Fibroblast of the aortic adventitia (primary cell): Measurements from ENCODE around the gene ZMYND8. TPM values are rescaled to one million over a fixed set of nuclear protein-coding genes. Genes with fewer than 3 reads are reported as not detected.
A peak's percentile ranks its signal among the peaks of the same experiment; 100 is the strongest.

Experiments used
- DNase-seq: peaks from one replicate; pipeline ENCODE4 v3.0.0-alpha.2; 2010; ENCODE audit warnings: low read depth
- H3K4me3 ChIP-seq: 2 replicates; pipeline ENCODE4 v1.5.1; 2011; ENCODE audit warnings: low read depth, mild to moderate bottlenecking, control low read depth, low read length, moderate library complexity
- CTCF ChIP-seq: IDR thresholded peaks from 2 replicates; pipeline ENCODE4 v1.5.1; 2011; ENCODE audit warnings: mild to moderate bottlenecking, low read length, control low read depth, inconsistent platforms; ENCODE audit not compliant: insufficient read depth
- total RNA-seq: library from RNA; depleted of rRNA; stranded (reverse); fragments of >200 nt; gene quantifications from 2 replicates; pipeline ENCODE4 v1.2.3, GENCODE V29; 2012; ENCODE audit warnings: low replicate concordance

ZMYND8 gene
- total RNA-seq, 1 donor = 24.0 TPM

GRCh38 chr20:47345214-47345613 lies 11.3 kb downstream of the ZMYND8 start:
- no peak for TF ChIP-seq CTCF
- no peak overlapping the region for H3K4me3 ChIP-seq
- DNase-seq = no peak

GRCh38 chr20:47343007-47343472 lies 13.5 kb downstream of the ZMYND8 start:
- DNase-seq = peak; percentile 17
- no peak for TF ChIP-seq CTCF
- no peak overlapping the region for H3K4me3 ChIP-seq

- TF ChIP-seq CTCF = no peak
- peak; percentile 31 for DNase-seq
- H3K4me3 ChIP-seq = no peak overlapping the region
Measured at GRCh38 chr20:47338131-47338628, 18.3 kb downstream of the ZMYND8 start.

- H3K4me3 ChIP-seq = no peak overlapping the region
- DNase-seq = no peak
- no peak for TF ChIP-seq CTCF
Measured at GRCh38 chr20:47337413-47337812, 19.1 kb downstream of the ZMYND8 start.

GRCh38 chr20:47336129-47336754 lies 20.3 kb downstream of the ZMYND8 start:
- peak overlapping the region; percentile 43 for H3K4me3 ChIP-seq
- TF ChIP-seq CTCF = no peak
- peak; percentile 94 for DNase-seq

GRCh38 chr20:47335251-47336128 lies 21.0 kb downstream of the ZMYND8 start:
- no peak for TF ChIP-seq CTCF
- peak; percentile 35 for DNase-seq
- H3K4me3 ChIP-seq = peak overlapping the region; percentile 43
